T-helper 2 cell treated with Interferon-gamma antibody and Interleukin-4, amounts not matched to agents 5 μg/mL and 100 μg/mL, for 36 hours (primary cell): ENCODE results near the gene MCUB.
"Not testable (repeated sequence)": the region's sequence is repeated elsewhere in the genome, so short reads cannot be mapped to it uniquely, and the experiment has no call there.

ENCODE experiments used
- DNase-seq: peaks from one replicate; pipeline ENCODE4 v3.0.0; 2021; ENCODE audit warnings: low spot score
- H3K27ac Mint-ChIP-seq: one replicate; pipeline ENCODE4 v1.8.0; 2021; ENCODE audit warnings: mild to moderate bottlenecking, mixed read lengths
- H3K27me3 Mint-ChIP-seq: one replicate; pipeline ENCODE4 v1.8.0; 2021; ENCODE audit warnings: low read depth, mixed read lengths
- H3K36me3 Mint-ChIP-seq: one replicate; pipeline ENCODE4 v1.8.0; 2021; ENCODE audit warnings: low read depth, mixed read lengths
- H3K4me1 Mint-ChIP-seq: one replicate; pipeline ENCODE4 v1.8.0; 2021; ENCODE audit warnings: low read depth, mixed read lengths
- H3K4me3 Mint-ChIP-seq: one replicate; pipeline ENCODE4 v1.8.0; 2022; ENCODE audit warnings: mild to moderate bottlenecking, moderate library complexity, mixed read lengths
- H3K9me3 Mint-ChIP-seq: one replicate; pipeline ENCODE4 v1.8.0; 2021; ENCODE audit warnings: mixed read lengths

MCUB gene

DNA sequence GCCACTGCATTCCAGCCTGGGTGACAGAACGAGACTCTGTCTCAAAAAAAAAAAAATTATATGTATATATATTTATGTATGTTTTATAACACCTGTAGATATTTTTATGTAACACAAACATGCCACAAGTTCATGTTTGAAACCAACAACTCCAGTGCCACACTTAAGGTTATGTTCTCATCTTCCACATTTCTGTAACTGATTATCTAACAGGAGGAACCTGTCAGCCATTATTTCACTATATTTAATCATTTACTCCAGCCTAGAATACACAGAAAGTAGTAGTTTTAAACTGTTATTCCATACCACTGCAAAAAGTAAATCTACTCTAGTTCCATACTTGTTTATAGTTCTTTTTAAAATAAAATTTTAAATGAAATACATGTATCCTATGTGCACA is 32.3 kb downstream of the MCUB start:
- H3K27me3 Mint-ChIP-seq, result no peaks in the 10 kb centered on the region
- H3K4me3 Mint-ChIP-seq, result no peak overlapping the region
- no peak overlapping the region for H3K27ac Mint-ChIP-seq
- H3K36me3 Mint-ChIP-seq, result peaks cover 1% of the 10 kb centered on the region
- no peaks in the 10 kb centered on the region for H3K9me3 Mint-ChIP-seq
- no peak for DNase-seq
- H3K4me1 Mint-ChIP-seq, result peaks cover 23% of the 10 kb centered on the region

DNA sequence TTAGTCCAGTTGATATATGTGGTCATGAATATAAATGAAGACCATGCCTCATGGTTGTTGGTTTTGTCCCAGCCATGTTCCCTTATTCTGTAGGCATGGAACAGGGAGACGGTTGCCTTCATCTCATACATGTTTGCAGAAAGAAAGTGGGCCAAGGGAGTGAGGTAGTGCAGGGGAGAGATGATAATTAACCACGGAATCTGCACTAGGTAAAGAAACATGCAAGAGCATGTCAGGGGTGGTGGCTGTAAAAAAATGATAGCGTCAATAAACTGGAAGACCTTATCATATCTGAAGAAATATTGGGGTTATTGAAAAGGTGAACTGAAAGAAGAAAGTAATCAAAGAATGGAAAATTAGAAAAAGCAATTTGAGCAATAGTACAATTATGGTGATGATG is 35.1 kb downstream of the MCUB start:
- H3K27me3 Mint-ChIP-seq, H3K4me1 Mint-ChIP-seq, H3K9me3 Mint-ChIP-seq, H3K4me3 Mint-ChIP-seq, H3K27ac Mint-ChIP-seq, DNase-seq: not testable (repeated sequence)
- H3K36me3 Mint-ChIP-seq, result peaks cover 12% of the 10 kb centered on the region

DNA sequence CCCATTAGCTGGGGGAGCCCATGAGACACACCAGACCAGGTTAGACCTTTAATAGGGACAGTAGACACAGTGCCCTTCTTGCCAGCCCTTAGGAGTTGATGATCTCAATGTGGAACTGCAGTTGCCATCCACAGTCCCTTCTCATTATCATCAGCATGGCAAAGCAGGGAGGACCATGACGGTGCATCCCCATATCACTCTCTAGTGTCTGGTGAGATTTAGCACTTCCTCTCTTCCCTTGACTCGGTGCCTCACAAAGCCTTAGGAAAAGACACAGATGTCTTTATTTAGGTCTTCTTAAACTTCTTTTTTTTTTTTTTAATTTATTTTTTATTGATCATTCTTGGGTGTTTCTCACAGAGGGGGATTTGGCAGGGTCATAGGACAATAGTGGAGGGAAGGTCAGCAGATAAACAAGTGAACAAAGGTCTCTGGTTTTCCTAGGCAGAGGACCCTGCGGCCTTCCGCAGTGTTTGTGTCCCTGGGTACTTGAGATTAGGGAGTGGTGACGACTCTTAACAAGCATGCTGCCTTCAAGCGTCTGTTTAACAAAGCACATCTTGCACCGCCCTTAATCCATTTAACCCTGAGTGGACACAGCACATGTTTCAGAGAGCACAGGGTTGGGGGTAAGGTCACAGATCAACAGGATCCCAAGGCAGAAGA is 36.5 kb downstream of the MCUB start:
- H3K27me3 Mint-ChIP-seq, H3K4me1 Mint-ChIP-seq, DNase-seq, H3K9me3 Mint-ChIP-seq, H3K4me3 Mint-ChIP-seq, H3K27ac Mint-ChIP-seq: not testable (repeated sequence)
- peaks cover 17% of the 10 kb centered on the region for H3K36me3 Mint-ChIP-seq

DNA sequence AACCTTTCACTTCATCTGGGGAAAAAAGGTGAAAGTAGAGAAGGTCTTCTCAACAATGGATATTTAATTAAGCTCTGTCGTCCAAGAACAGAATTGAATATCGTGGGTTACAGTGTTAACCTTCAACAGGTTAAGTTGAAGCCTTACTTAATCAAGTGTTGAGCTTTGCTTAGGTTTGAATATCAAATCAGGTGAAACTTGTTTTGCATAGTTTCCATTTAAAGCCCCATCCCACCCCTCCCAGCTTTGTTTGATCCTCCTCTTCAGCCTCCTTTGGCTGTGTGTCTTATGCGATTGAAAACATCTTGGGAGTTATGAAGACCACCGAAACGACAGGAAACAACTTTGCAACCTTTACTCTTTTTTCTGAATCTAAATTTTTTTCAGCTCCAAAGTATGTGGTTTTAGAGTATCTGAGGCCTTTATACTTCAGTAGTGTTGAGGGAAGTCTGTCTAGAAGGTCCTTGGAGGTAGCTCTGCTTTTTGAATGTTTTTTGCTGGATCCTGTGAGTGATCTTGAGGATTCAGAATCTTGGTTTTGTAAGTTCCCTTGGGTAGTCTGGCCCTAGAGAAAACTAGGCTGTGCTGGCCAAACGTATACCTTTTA is 39.1 kb downstream of the MCUB start:
- H3K9me3 Mint-ChIP-seq, result peaks cover 24% of the 10 kb centered on the region
- DNase-seq, result no peak
- peaks cover 35% of the 10 kb centered on the region for H3K36me3 Mint-ChIP-seq
- H3K4me1 Mint-ChIP-seq, result peaks cover 3% of the 10 kb centered on the region
- H3K27me3 Mint-ChIP-seq, result no peaks in the 10 kb centered on the region
- no peak overlapping the region for H3K4me3 Mint-ChIP-seq
- H3K27ac Mint-ChIP-seq, result no peak overlapping the region

DNA sequence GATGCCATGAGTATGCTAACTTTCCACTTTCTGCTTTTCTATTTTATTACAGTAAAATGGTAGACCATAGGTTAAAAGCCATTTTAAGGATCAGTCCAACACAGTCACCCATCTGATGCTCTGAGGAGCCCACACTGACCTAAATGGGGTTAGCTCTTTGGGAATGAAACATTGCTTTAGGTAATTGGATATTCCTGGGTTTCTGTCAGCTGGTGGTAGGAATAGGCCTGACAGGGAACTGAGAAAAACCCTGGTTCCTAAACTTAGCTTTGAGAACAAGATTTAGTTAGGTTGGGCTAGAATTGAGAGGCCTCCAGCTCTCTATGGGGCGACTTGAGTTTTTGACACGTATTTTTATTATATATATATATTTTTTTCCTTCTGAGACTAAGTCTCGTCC is 40.4 kb downstream of the MCUB start:
- no peak for DNase-seq
- peaks cover 3% of the 10 kb centered on the region for H3K4me1 Mint-ChIP-seq
- no peaks in the 10 kb centered on the region for H3K27me3 Mint-ChIP-seq
- H3K4me3 Mint-ChIP-seq, result no peak overlapping the region
- no peak overlapping the region for H3K27ac Mint-ChIP-seq
- peaks cover 46% of the 10 kb centered on the region for H3K36me3 Mint-ChIP-seq
- H3K9me3 Mint-ChIP-seq, result peaks cover 36% of the 10 kb centered on the region

DNA sequence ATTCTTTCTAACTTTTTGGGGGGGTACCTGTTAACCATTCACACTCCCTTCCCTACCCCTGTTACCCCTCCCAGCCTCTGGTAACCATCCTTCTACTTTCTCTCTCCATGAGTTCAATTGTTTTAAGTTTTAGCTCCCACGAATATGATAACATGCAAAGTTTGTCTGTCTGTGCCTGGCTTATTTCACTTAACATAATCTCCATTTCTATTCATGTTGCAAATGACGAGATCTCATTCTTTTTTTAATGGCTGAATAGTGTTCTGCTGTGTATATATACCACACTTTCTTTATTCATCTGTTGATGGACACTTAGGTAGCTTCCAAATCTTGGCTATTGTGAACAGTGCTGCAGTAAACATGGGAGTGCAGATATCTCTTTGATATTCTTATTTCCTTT is 41.3 kb downstream of the MCUB start:
- Mint-ChIP-seq H3K27ac (no peak overlapping the region), H3K36me3 (peaks cover 51% of the 10 kb centered on the region), H3K9me3 (peaks cover 43% of the 10 kb centered on the region), H3K27me3 (no peaks in the 10 kb centered on the region), H3K4me3 (no peak overlapping the region), H3K4me1 (peaks cover 5% of the 10 kb centered on the region)
- DNase-seq, result no peak

DNA sequence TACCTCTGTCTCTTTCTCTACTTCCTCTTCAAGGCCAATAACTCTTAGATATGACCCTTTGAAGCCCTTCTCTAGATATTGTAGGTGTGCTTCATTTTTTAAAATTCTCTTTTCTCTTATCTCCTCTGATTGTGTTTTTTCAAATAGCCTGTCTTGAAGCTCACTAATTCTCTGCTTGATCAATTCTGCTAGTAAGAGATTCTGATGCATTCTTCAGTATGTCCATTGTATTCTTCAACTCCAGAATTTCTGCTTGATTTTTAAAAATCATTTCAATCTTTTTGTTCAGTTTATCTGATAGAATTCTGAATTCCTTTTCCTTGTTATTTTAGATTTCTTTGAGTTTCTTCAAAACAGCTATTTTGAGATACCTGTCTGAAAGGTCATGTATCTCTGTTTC is 47.9 kb downstream of the MCUB start:
- H3K36me3 Mint-ChIP-seq, result peaks cover 67% of the 10 kb centered on the region
- H3K9me3 Mint-ChIP-seq, result peaks cover 64% of the 10 kb centered on the region
- no peaks in the 10 kb centered on the region for H3K27me3 Mint-ChIP-seq
- no peak overlapping the region for H3K27ac Mint-ChIP-seq
- DNase-seq, result no peak
- H3K4me3 Mint-ChIP-seq, result no peak overlapping the region
- peaks cover 8% of the 10 kb centered on the region for H3K4me1 Mint-ChIP-seq

DNA sequence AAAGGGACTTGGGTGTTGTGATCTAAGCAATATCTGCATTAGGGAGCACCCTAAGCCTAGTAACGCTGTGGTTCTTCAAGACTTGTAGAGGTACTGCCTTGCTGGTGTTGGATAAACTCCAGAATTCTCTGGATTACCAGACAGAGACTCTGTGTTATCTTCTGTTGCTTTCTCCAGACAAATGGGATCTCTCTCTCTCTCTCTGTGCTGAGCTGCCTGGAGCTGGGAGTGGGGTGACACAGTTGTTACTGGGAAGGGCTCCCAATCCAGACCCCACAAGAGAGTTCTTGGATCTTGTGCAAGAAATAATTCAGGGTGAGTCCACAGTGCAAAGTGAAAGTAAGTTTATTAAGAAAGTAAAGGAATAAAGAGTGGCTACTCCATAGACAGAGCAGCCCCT is 48.8 kb downstream of the MCUB start:
- H3K27ac Mint-ChIP-seq, result no peak overlapping the region
- H3K4me1 Mint-ChIP-seq, result peaks cover 8% of the 10 kb centered on the region
- H3K36me3 Mint-ChIP-seq, result peaks cover 64% of the 10 kb centered on the region
- peaks cover 62% of the 10 kb centered on the region for H3K9me3 Mint-ChIP-seq
- no peak overlapping the region for H3K4me3 Mint-ChIP-seq
- H3K27me3 Mint-ChIP-seq, result no peaks in the 10 kb centered on the region
- no peak for DNase-seq

DNA sequence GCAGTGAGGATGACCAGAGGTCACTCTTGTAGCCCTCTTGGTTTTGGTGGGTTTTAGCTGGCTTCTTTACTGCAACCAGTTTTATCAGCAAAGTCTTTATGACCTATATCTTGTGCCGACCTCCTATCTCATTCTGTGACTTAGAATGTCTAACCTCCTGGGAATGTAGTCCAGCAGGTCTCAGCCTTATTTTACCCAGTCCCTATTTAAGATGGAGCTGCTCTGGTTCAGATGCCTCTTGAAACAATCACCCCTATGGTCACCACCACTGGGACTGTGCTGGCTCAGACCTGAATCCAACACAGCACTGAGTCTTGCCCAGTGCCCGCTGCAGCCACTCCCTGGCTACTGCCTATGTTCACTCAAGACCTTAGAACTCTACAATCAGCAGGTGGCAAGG is 49.4 kb downstream of the MCUB start:
- DNase-seq, result no peak
- Mint-ChIP-seq H3K27ac (no peak overlapping the region), H3K27me3 (no peaks in the 10 kb centered on the region), H3K4me3 (no peak overlapping the region), H3K9me3 (peaks cover 61% of the 10 kb centered on the region), H3K4me1 (peaks cover 8% of the 10 kb centered on the region), H3K36me3 (peaks cover 62% of the 10 kb centered on the region)

DNA sequence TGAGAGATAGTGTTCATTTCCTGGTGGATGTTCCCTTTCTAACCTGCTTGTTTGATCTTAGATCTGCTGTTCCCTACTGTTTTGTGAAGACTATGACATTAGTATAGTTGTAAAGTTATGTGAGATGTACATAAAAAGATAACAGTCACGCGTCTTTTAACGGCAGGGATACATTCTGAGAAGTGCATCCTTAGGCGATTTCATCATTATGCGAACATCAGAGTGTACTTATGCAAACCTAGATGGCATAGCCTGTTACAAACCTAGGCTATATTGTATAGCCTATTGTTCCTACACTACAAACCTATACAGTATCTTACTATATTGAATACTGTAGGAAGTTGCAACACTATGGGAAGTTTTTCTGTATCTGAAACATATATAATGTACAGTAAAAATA is 50.4 kb downstream of the MCUB start:
- Mint-ChIP-seq H3K27ac (no peak overlapping the region), H3K9me3 (peaks cover 50% of the 10 kb centered on the region), H3K4me1 (peaks cover 8% of the 10 kb centered on the region), H3K4me3 (no peak overlapping the region), H3K27me3 (no peaks in the 10 kb centered on the region), H3K36me3 (peaks cover 59% of the 10 kb centered on the region)
- no peak for DNase-seq

DNA sequence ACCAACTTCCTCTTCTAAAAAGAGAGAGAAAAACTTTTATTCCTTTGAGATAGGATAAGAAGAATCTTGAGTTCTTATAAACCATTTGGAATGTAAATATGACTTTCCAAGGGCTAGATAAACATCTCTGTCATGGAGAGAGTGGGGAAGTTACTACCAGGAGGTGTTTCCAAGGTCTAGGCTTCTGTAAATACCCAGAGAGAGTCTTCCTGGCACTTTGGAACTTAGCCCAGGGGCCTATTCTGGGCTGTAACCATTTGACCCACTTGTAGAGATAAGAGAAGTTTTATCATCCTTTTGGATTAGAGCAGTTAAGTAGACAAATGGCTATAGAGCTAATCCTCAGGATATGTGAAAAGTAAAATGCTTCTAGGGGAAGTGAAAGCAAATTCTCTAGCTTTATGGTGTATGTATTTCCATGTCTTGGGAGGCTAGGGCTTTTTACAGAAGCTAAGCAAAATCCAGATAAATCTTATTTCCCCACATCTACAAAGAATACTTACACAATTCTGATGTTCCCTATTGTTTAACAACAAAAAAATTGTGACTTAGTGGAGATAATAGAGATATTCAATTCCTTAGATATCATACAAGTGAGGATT is 51.1 kb downstream of the MCUB start:
- Mint-ChIP-seq H3K36me3 (peaks cover 56% of the 10 kb centered on the region), H3K4me1 (peaks cover 8% of the 10 kb centered on the region)

DNA sequence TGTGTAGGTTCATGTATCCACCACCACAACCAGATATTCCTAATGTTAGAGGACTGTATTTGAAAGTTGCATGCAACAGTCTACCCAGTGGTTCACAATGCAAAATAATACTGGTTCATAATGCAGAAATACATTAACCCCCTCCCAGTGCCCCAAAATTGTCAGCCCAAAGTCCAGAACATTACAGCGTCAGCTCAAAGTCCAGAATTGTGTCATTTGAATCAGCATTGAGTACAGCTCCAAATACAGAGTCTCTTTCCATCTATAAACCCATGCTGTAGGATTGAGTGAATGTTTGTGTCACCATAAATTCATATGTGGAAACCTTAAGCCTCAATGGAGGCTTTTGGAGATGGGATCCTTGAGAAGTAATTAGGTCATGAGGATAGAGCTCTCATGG is 54.0 kb downstream of the MCUB start:
- no peak for DNase-seq
- Mint-ChIP-seq H3K27me3 (no peaks in the 10 kb centered on the region), H3K9me3 (peaks cover 23% of the 10 kb centered on the region), H3K36me3 (peaks cover 34% of the 10 kb centered on the region), H3K4me1 (peaks cover 3% of the 10 kb centered on the region), H3K4me3 (no peak overlapping the region), H3K27ac (no peak overlapping the region)

More for the DNA sequence above, 51.1 kb downstream of the MCUB start:
- H3K9me3 Mint-ChIP-seq, result peaks cover 46% of the 10 kb centered on the region
- no peaks in the 10 kb centered on the region for H3K27me3 Mint-ChIP-seq
- DNase-seq, result no peak
- H3K4me3 Mint-ChIP-seq, result no peak overlapping the region
- H3K27ac Mint-ChIP-seq, result no peak overlapping the region

DNA sequence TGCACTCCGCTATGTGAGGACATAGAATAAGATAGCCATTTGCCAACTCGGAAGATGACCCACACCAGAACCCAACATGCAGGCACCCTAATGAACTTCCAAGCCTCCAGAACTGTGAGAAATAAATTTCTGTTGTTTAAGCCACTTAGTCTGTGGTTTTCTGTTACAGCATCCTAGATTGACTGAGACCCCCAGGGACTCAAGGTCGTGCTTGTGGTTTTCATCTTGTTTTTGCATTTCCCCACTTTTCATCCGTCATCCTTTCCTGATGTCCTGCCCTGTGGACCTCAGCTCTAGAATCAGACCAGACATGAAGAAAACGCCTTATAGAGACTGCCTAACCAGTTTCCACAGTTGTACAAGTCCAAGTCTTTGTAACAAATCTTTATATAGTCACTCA is 54.4 kb downstream of the MCUB start:
- H3K4me3 Mint-ChIP-seq, result no peak overlapping the region
- H3K4me1 Mint-ChIP-seq, result peaks cover 3% of the 10 kb centered on the region
- peaks cover 30% of the 10 kb centered on the region for H3K36me3 Mint-ChIP-seq
- no peak overlapping the region for H3K27ac Mint-ChIP-seq
- H3K9me3 Mint-ChIP-seq, result peaks cover 19% of the 10 kb centered on the region
- no peak for DNase-seq
- no peaks in the 10 kb centered on the region for H3K27me3 Mint-ChIP-seq

DNA sequence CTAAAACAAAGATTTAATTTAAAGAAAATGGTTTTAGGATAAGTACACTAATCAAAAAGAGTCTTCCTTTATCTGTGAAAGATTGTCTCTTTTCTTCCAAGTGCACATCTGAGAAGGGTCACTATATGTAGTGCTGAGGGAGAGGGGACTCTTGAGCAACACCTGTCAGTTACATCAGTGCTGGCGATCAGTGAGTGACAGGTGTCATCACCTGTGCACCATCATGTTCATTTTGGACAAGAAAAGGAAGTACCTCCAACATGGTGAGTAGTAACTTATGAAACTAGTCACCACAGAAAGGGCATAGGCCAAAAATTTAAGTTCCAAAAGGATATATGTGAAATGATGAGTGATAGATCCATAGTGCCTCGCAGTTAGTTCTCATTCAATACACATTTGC is 55.7 kb downstream of the MCUB start:
- H3K27me3 Mint-ChIP-seq, result no peaks in the 10 kb centered on the region
- no peaks in the 10 kb centered on the region for H3K4me1 Mint-ChIP-seq
- H3K36me3 Mint-ChIP-seq, result peaks cover 22% of the 10 kb centered on the region
- no peak overlapping the region for H3K27ac Mint-ChIP-seq
- no peak overlapping the region for H3K4me3 Mint-ChIP-seq
- no peak for DNase-seq
- peaks cover 8% of the 10 kb centered on the region for H3K9me3 Mint-ChIP-seq
